Stomach (tissue), 9 donors: ENCODE measurements around the gene ZFP64. TPM values are rescaled to one million over a fixed set of nuclear protein-coding genes. Genes with fewer than 3 reads are reported as not detected.

Experiments
- DNase-seq, 2 donors: peaks; one replicate each; pipeline versions ENCODE4 v3.0.0 to v3.0.0-alpha.2; 2013 to 2019
- H3K27ac ChIP-seq, 5 donors: fragments of 200-600 bp in 4 of 5; sonication (generic) in 4 of 5; one replicate each; pipeline ENCODE4 v1.5.1; 2013 to 2019; ENCODE audit warnings: mild to moderate bottlenecking in 1 of 5, moderate library complexity in 1 of 5
- H3K27me3 ChIP-seq, 3 donors: fragments of 200-600 bp; sonication (generic); one replicate each; pipeline ENCODE4 v1.5.1; 2017 to 2019; ENCODE audit warnings: mixed run types in 1 of 3
- H3K36me3 ChIP-seq, 4 donors: fragments of 200-600 bp; sonication (generic); 1 replicate in 3 of 4; 2 replicates in 1 of 4; pipeline ENCODE4 v1.5.1; 2016 to 2019
- H3K4me1 ChIP-seq, 4 donors: fragments of 200-600 bp; sonication (generic); one replicate each; pipeline ENCODE4 v1.5.1; 2016 to 2019
- H3K4me3 ChIP-seq, 4 donors: fragments of 200-600 bp; sonication (generic) in 3 of 4; one replicate each; pipeline ENCODE4 v1.5.1; 2016 to 2019; ENCODE audit warnings: mild to moderate bottlenecking in 1 of 4
- H3K9me3 ChIP-seq, 4 donors: fragments of 200-600 bp; sonication (generic); one replicate each; pipeline ENCODE4 v1.5.1; 2016 to 2019
- EP300 ChIP-seq: sonication (generic); formaldehyde crosslinking; IDR thresholded peaks from one replicate; pipeline ENCODE4 v1.6.1; 2017; ENCODE audit warnings: antibody characterized with exemption
- POLR2A ChIP-seq, 4 donors: fragments of 450-650 bp; IDR thresholded peaks; one replicate each; pipeline ENCODE4 v1.6.1; 2016; ENCODE audit warnings: antibody characterized with exemption in 4 of 4, control low read depth in 2 of 4, mild to moderate bottlenecking in 1 of 4, moderate library complexity in 1 of 4
- POLR2AphosphoS5 ChIP-seq, 3 donors: sonication (generic); formaldehyde crosslinking; IDR thresholded peaks; one replicate each; pipeline ENCODE4 v1.6.1; 2016; ENCODE audit warnings: antibody characterized with exemption in 3 of 3
- WGBS, 5 donors: extraction: QIAGEN DNeasy Blood & Tissue Kit in 3 of 5; methylation state at CpG; one replicate each; pipeline versions ENCODE4 v1.1.5 to v1.1.7; 2013 to 2018; 5-methylcytosine and 5-hydroxymethylcytosine counted together
- intact Hi-C: fragments of 100-400 bp; cut with DNase I; formaldehyde crosslinking; loops from one replicate; pipeline ENCODE4 v1.15.1; 2023; ENCODE audit warnings: low total_unique reads
- polyA plus RNA-seq, 3 donors: library from polyadenylated mRNA; stranded (reverse); fragments of 200-250 nt; gene quantifications; one replicate each; pipeline ENCODE4 v1.2.3, GENCODE V29; 2013
- total RNA-seq, 5 donors: library from RNA; depleted of rRNA; stranded (reverse); fragments of >200 nt; gene quantifications; one replicate each; pipeline versions ENCODE4 v1.1.0 to v1.2.3, GENCODE V29; 2014 to 2016
- TF ChIP-seq, protein P1 (sequence below), 7 experiments: fragments of 450-650 bp in 4 of 7; fragments of 200-600 bp in 3 of 7; sonication (generic) in 3 of 7; IDR thresholded peaks; one replicate each; pipeline ENCODE4 v1.5.1; 2016 to 2019; ENCODE audit warnings: antibody characterized with exemption in 7 of 7, control low read depth in 2 of 7, mild to moderate bottlenecking in 1 of 7
- donor health status: healthy with polysubstance abuse.
- donor health status: Bipolar disorder and iron deficiency.
- donor health status: healthy.

Gene ZFP64
- total and polyA plus RNA-seq, 8 donors: 3.4 to 40.0 (median 8.9) TPM

- DNase-seq: no peak
- Histone ChIP-seq H3K27ac (no peak overlapping the region), H3K4me1 (peaks cover 6 to 9% (median 9%) of the 10 kb centered on the region in 4 donors), H3K27me3 (peaks cover 7 to 16% (median 13%) of the 10 kb centered on the region in 3 donors), H3K36me3 (no peaks in the 10 kb centered on the region), H3K9me3 (no peaks in the 10 kb centered on the region), H3K4me3 (no peak overlapping the region)
- intact Hi-C loops: no loop called here
- no peak for TF ChIP-seq POLR2A (IDR thresholded peaks at IDR 0.05)
- TF ChIP-seq, protein P1, sequence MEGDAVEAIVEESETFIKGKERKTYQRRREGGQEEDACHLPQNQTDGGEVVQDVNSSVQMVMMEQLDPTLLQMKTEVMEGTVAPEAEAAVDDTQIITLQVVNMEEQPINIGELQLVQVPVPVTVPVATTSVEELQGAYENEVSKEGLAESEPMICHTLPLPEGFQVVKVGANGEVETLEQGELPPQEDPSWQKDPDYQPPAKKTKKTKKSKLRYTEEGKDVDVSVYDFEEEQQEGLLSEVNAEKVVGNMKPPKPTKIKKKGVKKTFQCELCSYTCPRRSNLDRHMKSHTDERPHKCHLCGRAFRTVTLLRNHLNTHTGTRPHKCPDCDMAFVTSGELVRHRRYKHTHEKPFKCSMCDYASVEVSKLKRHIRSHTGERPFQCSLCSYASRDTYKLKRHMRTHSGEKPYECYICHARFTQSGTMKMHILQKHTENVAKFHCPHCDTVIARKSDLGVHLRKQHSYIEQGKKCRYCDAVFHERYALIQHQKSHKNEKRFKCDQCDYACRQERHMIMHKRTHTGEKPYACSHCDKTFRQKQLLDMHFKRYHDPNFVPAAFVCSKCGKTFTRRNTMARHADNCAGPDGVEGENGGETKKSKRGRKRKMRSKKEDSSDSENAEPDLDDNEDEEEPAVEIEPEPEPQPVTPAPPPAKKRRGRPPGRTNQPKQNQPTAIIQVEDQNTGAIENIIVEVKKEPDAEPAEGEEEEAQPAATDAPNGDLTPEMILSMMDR (IDR thresholded peaks at IDR 0.05): no peak
- TF ChIP-seq EP300: no peak
- no peak for TF ChIP-seq POLR2AphosphoS5 (IDR thresholded peaks at IDR 0.05)
- WGBS, 5 donors: 96 to 100% (median 97%) methylated on average over 4 to 6 of the region's 6 CpGs
Observed at GRCh38 chr20:52110456-52110855, 81.1 kb downstream of the ZFP64 start.

- DNase-seq: peak in 1 of 2 donors; percentile 54
- H3K9me3 ChIP-seq: no peaks in the 10 kb centered on the region
- intact Hi-C loops: no loop called here
- H3K27me3 ChIP-seq: peaks cover 15 to 42% (median 36%) of the 10 kb centered on the region in 3 donors
- peaks cover 25 to 31% (median 29%) of the 10 kb centered on the region in 4 donors for H3K4me1 ChIP-seq
- WGBS, 5 donors: 5 to 7% (median 6%) methylated on average over 41 to 47 of the region's 47 CpGs
- H3K36me3 ChIP-seq: no peaks in the 10 kb centered on the region
- H3K27ac ChIP-seq: no peak overlapping the region
- TF ChIP-seq EP300 (no peak), POLR2AphosphoS5 (IDR thresholded peaks at IDR 0.05) (no peak), POLR2A (IDR thresholded peaks at IDR 0.05) (no peak)
- TF ChIP-seq, protein P1 (IDR thresholded peaks at IDR 0.05): no peak
- H3K4me3 ChIP-seq: peak overlapping the region; percentile 35 to 55 (median 44)
Observed at GRCh38 chr20:52105442-52106422, 85.8 kb downstream of the ZFP64 start.

GRCh38 chr20:52104546-52105441, 86.8 kb downstream of the ZFP64 start:
- peak in 1 of 2 donors; percentile 71 for DNase-seq

More at GRCh38 chr20:52104546-52105441, 86.8 kb downstream of the ZFP64 start:
- no peaks in the 10 kb centered on the region for H3K36me3 ChIP-seq
- intact Hi-C loops: no loop called here
- H3K9me3 ChIP-seq: no peaks in the 10 kb centered on the region
- 1 to 3% (median 2%) methylated on average over 31 to 82 of the region's 82 CpGs for WGBS, 5 donors
- H3K4me1 ChIP-seq: peaks cover 25 to 31% (median 29%) of the 10 kb centered on the region in 4 donors
- peaks cover 15 to 42% (median 36%) of the 10 kb centered on the region in 3 donors for H3K27me3 ChIP-seq
- TF ChIP-seq EP300: no peak
- TF ChIP-seq POLR2A (IDR thresholded peaks at IDR 0.05): no peak
- TF ChIP-seq, protein P1 (IDR thresholded peaks at IDR 0.05): no peak
- TF ChIP-seq POLR2AphosphoS5 (IDR thresholded peaks at IDR 0.05): no peak
- no peak overlapping the region for H3K27ac ChIP-seq
- H3K4me3 ChIP-seq: peak overlapping the region; percentile 35 to 55 (median 44)
